Urothelium cell line (cell line): ENCODE measurements around the gene IFIT3.

ENCODE experiments used
- DNase-seq: peaks from one replicate; pipeline ENCODE4 v3.0.0; 2011; ENCODE audit warnings: low spot score, mixed read lengths
- FAIRE-seq: peaks from 2 replicates; lab custom pipeline; 2011; peaks lifted over from hg19 to GRCh38; lab: Jason Lieb, UNC

Gene IFIT3

DNA sequence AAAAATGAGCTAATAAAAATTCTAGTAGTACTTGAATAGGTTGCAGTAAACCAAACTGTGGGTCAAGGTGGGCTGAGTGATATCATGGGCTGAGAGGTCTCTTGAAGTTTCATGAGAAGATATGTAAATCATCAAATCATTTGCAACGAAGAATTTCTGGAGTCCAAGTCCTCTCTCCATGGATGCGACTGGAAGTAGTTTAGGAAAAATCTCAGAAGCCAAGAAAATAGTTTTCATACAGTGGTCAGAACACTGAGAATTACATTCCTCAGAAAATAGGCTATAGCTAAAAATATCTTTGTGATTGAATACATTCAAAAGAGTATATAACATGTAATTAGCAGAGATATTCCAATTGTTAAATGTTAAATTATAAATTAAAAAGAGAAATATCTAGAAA is 61.0 kb downstream of the IFIT3 start:
- DNase-seq (no peak), FAIRE-seq (no peak)

DNA sequence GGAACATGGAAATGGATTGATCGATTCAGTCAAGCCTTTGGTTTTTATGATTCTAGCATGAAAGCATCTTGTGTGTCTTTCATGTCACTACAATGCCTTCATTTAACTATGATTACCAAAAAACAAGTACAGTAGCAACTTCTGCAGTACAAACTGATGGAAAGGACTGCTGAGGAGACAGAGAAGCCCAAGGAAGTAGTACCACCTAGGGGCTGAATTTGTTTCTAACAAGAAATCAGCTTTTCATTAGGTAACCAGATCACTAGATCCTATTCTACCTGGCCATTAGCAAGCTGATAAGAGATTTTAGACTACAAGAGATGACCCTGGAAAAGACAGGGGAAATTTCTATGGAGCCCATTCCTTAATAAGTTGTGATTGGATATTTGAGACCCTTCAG is 61.5 kb downstream of the IFIT3 start:
- no peak for DNase-seq
- FAIRE-seq, result no peak
